HepG2 (cell line): Measurements from ENCODE around the gene TGM1. TPM values are rescaled to one million over a fixed set of nuclear protein-coding genes. Genes with fewer than 3 reads are reported as not detected.

Experiments
- CEBPG ChIP-seq: IDR thresholded peaks from 2 replicates; pipeline ENCODE4 v1.6.1; 2016
- EEA1 ChIP-seq: sonication (generic); formaldehyde crosslinking; IDR thresholded peaks from 2 replicates; pipeline ENCODE4 v1.5.1; 2020; ENCODE audit warnings: mild to moderate bottlenecking, missing genetic modification reagents, borderline replicate concordance
- ERF ChIP-seq: IDR thresholded peaks from 2 replicates; pipeline ENCODE4 v1.6.1; 2018; ENCODE audit warnings: missing biosample characterization, missing genetic modification reagents
- HMG20A ChIP-seq: IDR thresholded peaks from 2 replicates; pipeline ENCODE4 v1.6.1; 2016; ENCODE audit warnings: borderline replicate concordance
- KAT2B ChIP-seq: fragments of 150-350 bp; IDR thresholded peaks from 2 replicates; pipeline ENCODE4 v1.6.1; 2014; ENCODE audit warnings: low read depth, low read length, borderline replicate concordance
- MED13 ChIP-seq: sonication (generic); formaldehyde crosslinking; IDR thresholded peaks from 2 replicates; pipeline ENCODE4 v1.5.0; 2020; ENCODE audit warnings: missing genetic modification reagents
- MIXL1 ChIP-seq: IDR thresholded peaks from 2 replicates; pipeline ENCODE4 v1.6.1; 2016
- NFE2L1 ChIP-seq: sonication (generic); formaldehyde crosslinking; IDR thresholded peaks from 2 replicates; pipeline ENCODE4 v1.4.0; 2020; ENCODE audit warnings: missing genetic modification reagents, mild to moderate bottlenecking, borderline replicate concordance
- RBAK ChIP-seq: sonication (generic); formaldehyde crosslinking; IDR thresholded peaks from 2 replicates; pipeline ENCODE4 v1.5.1; 2020; ENCODE audit warnings: mild to moderate bottlenecking, missing genetic modification reagents
- ZFP36L1 ChIP-seq: sonication (generic); formaldehyde crosslinking; IDR thresholded peaks from 2 replicates; pipeline ENCODE4 v1.8.0; 2022; ENCODE audit warnings: mild to moderate bottlenecking, missing genetic modification reagents, moderate library complexity
- ZNF292 ChIP-seq: sonication (generic); formaldehyde crosslinking; IDR thresholded peaks from 2 replicates; pipeline ENCODE4 v1.8.1; 2022; ENCODE audit warnings: mild to moderate bottlenecking, low read depth, missing genetic modification reagents, borderline replicate concordance
- ZNF354B ChIP-seq: sonication (generic); formaldehyde crosslinking; IDR thresholded peaks from 2 replicates; pipeline ENCODE4 v1.8.0; 2022; ENCODE audit warnings: mild to moderate bottlenecking, missing genetic modification reagents
- ZNF382 ChIP-seq: sonication (generic); formaldehyde crosslinking; IDR thresholded peaks from 2 replicates; pipeline ENCODE4 v1.5.0; 2020; ENCODE audit warnings: missing genetic modification reagents, mild to moderate bottlenecking, borderline replicate concordance
- ZNF598 ChIP-seq: sonication (generic); formaldehyde crosslinking; IDR thresholded peaks from 2 replicates; pipeline ENCODE4 v1.5.1; 2020; ENCODE audit warnings: mild to moderate bottlenecking, missing genetic modification reagents, borderline replicate concordance
- ZNF724P ChIP-seq: sonication (generic); formaldehyde crosslinking; IDR thresholded peaks from 2 replicates; pipeline ENCODE4 v1.8.0; 2022; ENCODE audit warnings: missing genetic modification reagents, borderline replicate concordance
- ZNF777 ChIP-seq: sonication (generic); formaldehyde crosslinking; IDR thresholded peaks from 2 replicates; pipeline ENCODE4 v1.4.0; 2020; ENCODE audit warnings: missing genetic modification reagents
- polyA plus RNA-seq, 8 experiments: library from polyadenylated mRNA; depleted of rRNA in 3 of 8; stranded (reverse) in 7 of 8; unstranded in 1 of 8; fragments of >200 nt; fragmentation: Illumina TruSeq in 4 of 8; extraction: Trizol in 4 of 8; gene quantifications; 2 replicates each; pipeline versions ENCODE4 v1.2.1 to v1.2.3, GENCODE V29; 2011 to 2016; ENCODE audit warnings: low read depth in 4 of 8, missing spikeins in 1 of 8, mixed read lengths in 1 of 8; ENCODE audit not compliant: insufficient read depth in 1 of 8
- total RNA-seq, 5 experiments: library from RNA; depleted of rRNA; stranded (reverse); fragments of >200 nt; fragmentation: Illumina TruSeq; extraction: Trizol; gene quantifications; 2 replicates each; pipeline ENCODE4 v1.2.3, GENCODE V29; 2016; ENCODE audit warnings: low read depth in 1 of 5
- TF ChIP-seq, protein P1 (sequence below): conservative IDR thresholded peaks from 2 replicates; pipeline ENCODE4 v1.6.1; 2018; ENCODE audit warnings: missing genetic modification reagents
- TF ChIP-seq, protein P2 (sequence below): IDR thresholded peaks from 2 replicates; pipeline ENCODE4 v1.6.1; 2012; ENCODE audit warnings: low read depth, low read length, improper control_type of control experiment
- TF ChIP-seq, protein P3 (sequence below), 2 experiments: sonication (generic) in 1 of 2; formaldehyde crosslinking in 1 of 2; IDR thresholded peaks; 2 replicates each; pipeline versions ENCODE4 v1.4.0 to v1.6.1; 2018 to 2020; ENCODE audit warnings: missing genetic modification reagents in 2 of 2, borderline replicate concordance in 1 of 2, low read depth in 1 of 2, mild to moderate bottlenecking in 1 of 2, missing biosample characterization in 1 of 2
- TF ChIP-seq, protein P4 (sequence below): sonication (generic); formaldehyde crosslinking; IDR thresholded peaks from 2 replicates; pipeline ENCODE4 v1.5.1; 2020; ENCODE audit warnings: missing genetic modification reagents, mild to moderate bottlenecking, borderline replicate concordance
- TF ChIP-seq, protein P5 (sequence below): sonication (generic); formaldehyde crosslinking; IDR thresholded peaks from 2 replicates; pipeline ENCODE4 v1.5.0; 2020; ENCODE audit warnings: missing genetic modification reagents

TGM1 gene
- total and polyA plus RNA-seq, 2 of the 13 experiments (the other 11 are each of a cell fraction or from before 2014, with no cell fraction given): 3.2 to 10.6 TPM

DNA sequence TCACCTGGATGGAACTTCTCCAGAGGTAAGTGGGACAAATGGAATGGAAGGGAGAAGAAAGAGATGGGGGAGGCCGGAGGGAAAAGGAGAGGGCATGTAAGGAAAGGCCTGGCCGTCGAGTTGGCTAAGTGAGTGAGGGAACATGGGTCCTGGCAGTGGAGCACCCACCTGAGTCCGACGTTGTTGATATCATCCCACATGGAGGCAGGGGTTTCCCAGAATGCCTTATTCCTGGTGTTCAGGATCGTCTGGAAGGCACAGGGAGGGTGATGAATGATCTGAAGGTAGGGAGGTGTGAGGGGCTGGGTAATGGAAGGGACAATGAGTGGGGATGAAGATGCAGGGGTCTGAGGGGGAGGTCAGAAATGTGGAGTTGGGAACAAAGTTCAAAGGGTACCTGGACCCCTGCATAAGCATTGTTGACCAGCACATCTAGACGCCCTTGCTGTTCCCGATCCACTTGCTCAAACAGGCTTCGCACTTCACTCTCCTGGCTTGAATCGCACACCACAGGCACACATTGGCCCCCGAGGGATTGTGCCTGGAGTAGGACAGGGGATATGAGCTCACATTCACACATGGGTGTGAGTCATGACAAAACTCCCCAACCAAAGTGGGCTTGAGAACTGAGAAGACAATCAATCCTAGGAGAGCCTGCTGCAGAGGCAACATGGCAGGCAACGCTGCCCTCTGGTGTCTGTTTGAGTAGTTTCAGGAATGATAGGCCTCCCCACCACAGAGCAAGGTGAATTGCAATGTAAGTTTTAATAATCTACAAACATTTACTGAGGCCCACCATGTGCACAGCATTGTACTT is 33.6 kb upstream of the TGM1 start (continued):
- TF ChIP-seq, protein P1, sequence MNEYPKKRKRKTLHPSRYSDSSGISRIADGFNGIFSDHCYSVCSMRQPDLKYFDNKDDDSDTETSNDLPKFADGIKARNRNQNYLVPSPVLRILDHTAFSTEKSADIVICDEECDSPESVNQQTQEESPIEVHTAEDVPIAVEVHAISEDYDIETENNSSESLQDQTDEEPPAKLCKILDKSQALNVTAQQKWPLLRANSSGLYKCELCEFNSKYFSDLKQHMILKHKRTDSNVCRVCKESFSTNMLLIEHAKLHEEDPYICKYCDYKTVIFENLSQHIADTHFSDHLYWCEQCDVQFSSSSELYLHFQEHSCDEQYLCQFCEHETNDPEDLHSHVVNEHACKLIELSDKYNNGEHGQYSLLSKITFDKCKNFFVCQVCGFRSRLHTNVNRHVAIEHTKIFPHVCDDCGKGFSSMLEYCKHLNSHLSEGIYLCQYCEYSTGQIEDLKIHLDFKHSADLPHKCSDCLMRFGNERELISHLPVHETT (CRISPR knock-in tag): no peak
- TF ChIP-seq ZFP36L1 (no peak), EEA1 (no peak), NFE2L1 (CRISPR knock-in tag) (no peak), MED13 (no peak), ZNF724P (CRISPR knock-in tag) (peak; percentile 90), ZNF598 (CRISPR knock-in tag) (peak; percentile 80; the same call in 1 of the 2 replicates), ZNF777 (CRISPR knock-in tag) (no peak), RBAK (CRISPR knock-in tag) (no peak), ZNF354B (CRISPR knock-in tag) (no peak), KAT2B (no peak), ZNF382 (CRISPR knock-in tag) (no peak), MIXL1 (CRISPR knock-in tag) (0 out of 2 replicates have a peak, but pooled peaks have one; percentile 54), HMG20A (CRISPR knock-in tag) (no peak), CEBPG (CRISPR knock-in tag) (peak; percentile 60), ERF (CRISPR knock-in tag) (peak; percentile 89; the same call in 1 of the 2 replicates), ZNF292 (CRISPR knock-in tag) (no peak)
- TF ChIP-seq, protein P2, sequence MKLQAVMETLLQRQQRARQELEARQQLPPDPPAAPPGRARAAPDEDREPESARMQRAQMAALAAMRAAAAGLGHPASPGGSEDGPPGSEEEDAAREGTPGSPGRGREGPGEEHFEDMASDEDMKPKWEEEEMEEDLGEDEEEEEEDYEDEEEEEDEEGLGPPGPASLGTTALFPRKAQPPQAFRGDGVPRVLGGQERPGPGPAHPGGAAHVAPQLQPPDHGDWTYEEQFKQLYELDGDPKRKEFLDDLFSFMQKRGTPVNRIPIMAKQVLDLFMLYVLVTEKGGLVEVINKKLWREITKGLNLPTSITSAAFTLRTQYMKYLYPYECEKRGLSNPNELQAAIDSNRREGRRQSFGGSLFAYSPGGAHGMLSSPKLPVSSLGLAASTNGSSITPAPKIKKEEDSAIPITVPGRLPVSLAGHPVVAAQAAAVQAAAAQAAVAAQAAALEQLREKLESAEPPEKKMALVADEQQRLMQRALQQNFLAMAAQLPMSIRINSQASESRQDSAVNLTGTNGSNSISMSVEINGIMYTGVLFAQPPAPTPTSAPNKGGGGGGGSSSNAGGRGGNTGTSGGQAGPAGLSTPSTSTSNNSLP: peak; percentile 56; the same call in 1 of the 2 replicates
- TF ChIP-seq, protein P3, sequence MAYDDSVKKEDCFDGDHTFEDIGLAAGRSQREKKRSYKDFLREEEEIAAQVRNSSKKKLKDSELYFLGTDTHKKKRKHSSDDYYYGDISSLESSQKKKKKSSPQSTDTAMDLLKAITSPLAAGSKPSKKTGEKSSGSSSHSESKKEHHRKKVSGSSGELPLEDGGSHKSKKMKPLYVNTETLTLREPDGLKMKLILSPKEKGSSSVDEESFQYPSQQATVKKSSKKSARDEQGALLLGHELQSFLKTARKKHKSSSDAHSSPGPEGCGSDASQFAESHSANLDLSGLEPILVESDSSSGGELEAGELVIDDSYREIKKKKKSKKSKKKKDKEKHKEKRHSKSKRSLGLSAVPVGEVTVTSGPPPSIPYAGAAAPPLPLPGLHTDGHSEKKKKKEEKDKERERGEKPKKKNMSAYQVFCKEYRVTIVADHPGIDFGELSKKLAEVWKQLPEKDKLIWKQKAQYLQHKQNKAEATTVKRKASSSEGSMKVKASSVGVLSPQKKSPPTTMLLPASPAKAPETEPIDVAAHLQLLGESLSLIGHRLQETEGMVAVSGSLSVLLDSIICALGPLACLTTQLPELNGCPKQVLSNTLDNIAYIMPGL (CRISPR knock-in tag; IDR thresholded peaks at IDR 0.05; ENCODE audit: borderline replicate concordance in 1 of 2, low read depth in 1 of 2): peak; percentile 68 to 90
- TF ChIP-seq, protein P4, sequence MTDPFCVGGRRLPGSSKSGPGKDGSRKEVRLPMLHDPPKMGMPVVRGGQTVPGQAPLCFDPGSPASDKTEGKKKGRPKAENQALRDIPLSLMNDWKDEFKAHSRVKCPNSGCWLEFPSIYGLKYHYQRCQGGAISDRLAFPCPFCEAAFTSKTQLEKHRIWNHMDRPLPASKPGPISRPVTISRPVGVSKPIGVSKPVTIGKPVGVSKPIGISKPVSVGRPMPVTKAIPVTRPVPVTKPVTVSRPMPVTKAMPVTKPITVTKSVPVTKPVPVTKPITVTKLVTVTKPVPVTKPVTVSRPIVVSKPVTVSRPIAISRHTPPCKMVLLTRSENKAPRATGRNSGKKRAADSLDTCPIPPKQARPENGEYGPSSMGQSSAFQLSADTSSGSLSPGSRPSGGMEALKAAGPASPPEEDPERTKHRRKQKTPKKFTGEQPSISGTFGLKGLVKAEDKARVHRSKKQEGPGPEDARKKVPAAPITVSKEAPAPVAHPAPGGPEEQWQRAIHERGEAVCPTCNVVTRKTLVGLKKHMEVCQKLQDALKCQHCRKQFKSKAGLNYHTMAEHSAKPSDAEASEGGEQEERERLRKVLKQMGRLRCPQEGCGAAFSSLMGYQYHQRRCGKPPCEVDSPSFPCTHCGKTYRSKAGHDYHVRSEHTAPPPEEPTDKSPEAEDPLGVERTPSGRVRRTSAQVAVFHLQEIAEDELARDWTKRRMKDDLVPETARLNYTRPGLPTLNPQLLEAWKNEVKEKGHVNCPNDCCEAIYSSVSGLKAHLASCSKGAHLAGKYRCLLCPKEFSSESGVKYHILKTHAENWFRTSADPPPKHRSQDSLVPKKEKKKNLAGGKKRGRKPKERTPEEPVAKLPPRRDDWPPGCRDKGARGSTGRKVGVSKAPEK: no peak; the same call in 1 of the 2 replicates
- TF ChIP-seq, protein P5, sequence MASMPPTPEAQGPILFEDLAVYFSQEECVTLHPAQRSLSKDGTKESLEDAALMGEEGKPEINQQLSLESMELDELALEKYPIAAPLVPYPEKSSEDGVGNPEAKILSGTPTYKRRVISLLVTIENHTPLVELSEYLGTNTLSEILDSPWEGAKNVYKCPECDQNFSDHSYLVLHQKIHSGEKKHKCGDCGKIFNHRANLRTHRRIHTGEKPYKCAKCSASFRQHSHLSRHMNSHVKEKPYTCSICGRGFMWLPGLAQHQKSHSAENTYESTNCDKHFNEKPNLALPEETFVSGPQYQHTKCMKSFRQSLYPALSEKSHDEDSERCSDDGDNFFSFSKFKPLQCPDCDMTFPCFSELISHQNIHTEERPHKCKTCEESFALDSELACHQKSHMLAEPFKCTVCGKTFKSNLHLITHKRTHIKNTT (CRISPR knock-in tag): no peak
